ENCODE data around the gene MAN1A2. TPM values are rescaled to one million over a fixed set of nuclear protein-coding genes. Genes with fewer than 3 reads are reported as not detected.

Gene MAN1A2
- total and polyA plus RNA-seq, 9 of the 15 experiments (the other 6 are each of a cell fraction or from before 2014, with no cell fraction given) = 4.2 to 38.4 (median 18.7) TPM

- TF ChIP-seq FOXA3 (CRISPR knock-in tag; conservative IDR thresholded peaks at IDR 0.05 in 1 of 2, IDR thresholded peaks at IDR 0.05 in 1 of 2) = peak in 1 of 2 experiments; percentile 21; a peak in 1 of 4 replicates
- TF ChIP-seq CHD4 (IDR thresholded peaks at IDR 0.05; ENCODE audit: insufficient read depth, insufficient replicate concordance, low read depth, low read length, poor library complexity, severe bottlenecking) = peak; percentile 57
- TF ChIP-seq LEF1 (IDR thresholded peaks at IDR 0.05) = no peak
- no peak for TF ChIP-seq LCOR (CRISPR knock-in tag; IDR thresholded peaks at IDR 0.05)
- no peak for TF ChIP-seq BCOR (IDR thresholded peaks at IDR 0.05)
- TF ChIP-seq SAFB2 (IDR thresholded peaks at IDR 0.05; ENCODE audit: borderline replicate concordance, low read depth, low read length, severe bottlenecking) = no peak
- TF ChIP-seq CBX8 (IDR thresholded peaks at IDR 0.05; ENCODE audit: borderline replicate concordance, extremely low read depth, low read depth, low read length, poor library complexity, severe bottlenecking) = no peak
- TF ChIP-seq C11orf30 (IDR thresholded peaks at IDR 0.05; ENCODE audit: low read depth) = peak; percentile 22; the same call in 1 of the 2 replicates
- TF ChIP-seq HEY1 (CRISPR knock-in tag; IDR thresholded peaks at IDR 0.05; ENCODE audit: borderline replicate concordance) = no peak
- peak; percentile 11; the same call in 1 of the 2 replicates for TF ChIP-seq ZNF239 (CRISPR knock-in tag; IDR thresholded peaks at IDR 0.05)
- TF ChIP-seq RBM15 (IDR thresholded peaks at IDR 0.05; ENCODE audit: insufficient read depth, low read length) = no peak
- TF ChIP-seq ZBTB17 (CRISPR knock-in tag; IDR thresholded peaks at IDR 0.05) = peak; percentile 72
- TF ChIP-seq ZBTB2 (IDR thresholded peaks at IDR 0.05) = no peak
- TF ChIP-seq HDGF (IDR thresholded peaks at IDR 0.05) = 0 out of 2 replicates have a peak, but pooled peaks have one; percentile 37
- TF ChIP-seq GMEB1 (CRISPR knock-in tag; IDR thresholded peaks at IDR 0.05) = peak; percentile 25; the same call in 1 of the 2 replicates
- no peak for TF ChIP-seq EZH2 (IDR thresholded peaks at IDR 0.05; ENCODE audit: borderline replicate concordance, low read depth, low read length)
- no peak for TF ChIP-seq PBX2 (CRISPR knock-in tag; IDR thresholded peaks at IDR 0.05; ENCODE audit: low read depth)
- no peak for TF ChIP-seq PBX2 (tag; conservative IDR thresholded peaks at IDR 0.05; ENCODE audit: low read depth)
- TF ChIP-seq SRSF1 (IDR thresholded peaks at IDR 0.05; ENCODE audit: low read depth, low read length) = no peak
- TF ChIP-seq TAL1 (IDR thresholded peaks at IDR 0.05) = no peak
- TF ChIP-seq MEIS2 (IDR thresholded peaks at IDR 0.05; ENCODE audit: partially characterized antibody) = peak; percentile 10
- TF ChIP-seq SMARCE1 (IDR thresholded peaks at IDR 0.05) = 0 out of 2 replicates have a peak, but pooled peaks have one; percentile 32
- peak; percentile 24; the same call in 1 of the 2 replicates for TF ChIP-seq GABPA (tag; conservative IDR thresholded peaks at IDR 0.05; ENCODE audit: low read depth)
- no peak for TF ChIP-seq ZNF561 (CRISPR knock-in tag; conservative IDR thresholded peaks at IDR 0.05)
These were observed 3.6 kb upstream of the MAN1A2 start (continued) for GRCh38 chr1:117363571-117364048.

All from K562 (cell line).